HUES48 (cell line): Measurements from ENCODE around the gene DSPP.

Experiments used
- H3K27ac ChIP-seq: one replicate; pipeline ENCODE4 v1.7.0; 2013; ENCODE audit warnings: low read depth, low read length, inconsistent platforms
- H3K27me3 ChIP-seq: 2 replicates; pipeline ENCODE4 v1.6.1; 2013; ENCODE audit warnings: mild to moderate bottlenecking, low read length; ENCODE audit not compliant: control insufficient read depth, insufficient read depth
- H3K36me3 ChIP-seq: 2 replicates; pipeline ENCODE4 v1.6.1; 2013; ENCODE audit warnings: low read length; ENCODE audit not compliant: control insufficient read depth, insufficient read depth
- H3K4me1 ChIP-seq: 2 replicates; pipeline ENCODE4 v1.6.1; 2013; ENCODE audit warnings: mild to moderate bottlenecking, low read length; ENCODE audit not compliant: control insufficient read depth, insufficient read depth
- H3K4me3 ChIP-seq: 2 replicates; pipeline ENCODE4 v1.5.1; 2013; ENCODE audit warnings: mild to moderate bottlenecking, low read depth, low read length
- H3K9ac ChIP-seq: 2 replicates; pipeline ENCODE4 v1.6.1; 2013; ENCODE audit warnings: mild to moderate bottlenecking, low read depth, low read length, moderate library complexity
- H3K9me3 ChIP-seq: 2 replicates; pipeline ENCODE4 v1.6.1; 2013; ENCODE audit warnings: low read length; ENCODE audit not compliant: control insufficient read depth, insufficient read depth

DSPP gene

GRCh38 chr4:87624698-87625097 is 16.4 kb downstream of the DSPP start:
- Histone ChIP-seq H3K4me3 (no peak overlapping the region), H3K4me1 (no peaks in the 10 kb centered on the region), H3K9me3 (no peaks in the 10 kb centered on the region), H3K36me3 (no peaks in the 10 kb centered on the region), H3K27ac (no peak overlapping the region), H3K9ac (no peak overlapping the region), H3K27me3 (no peaks in the 10 kb centered on the region)

GRCh38 chr4:87631668-87632067 is 23.3 kb downstream of the DSPP start:
- Histone ChIP-seq H3K4me3 (no peak overlapping the region), H3K36me3 (no peaks in the 10 kb centered on the region), H3K27ac (no peak overlapping the region), H3K9ac (no peak overlapping the region), H3K4me1 (no peaks in the 10 kb centered on the region), H3K27me3 (no peaks in the 10 kb centered on the region), H3K9me3 (no peaks in the 10 kb centered on the region)

- H3K4me1 ChIP-seq: no peaks in the 10 kb centered on the region
- no peaks in the 10 kb centered on the region for H3K27me3 ChIP-seq
- no peak overlapping the region for H3K9ac ChIP-seq
- H3K9me3 ChIP-seq: no peaks in the 10 kb centered on the region
- no peak overlapping the region for H3K27ac ChIP-seq
- no peaks in the 10 kb centered on the region for H3K36me3 ChIP-seq
- no peak overlapping the region for H3K4me3 ChIP-seq
Observed at GRCh38 chr4:87632469-87632868, 24.1 kb downstream of the DSPP start.

GRCh38 chr4:87633243-87633642 is 24.9 kb downstream of the DSPP start:
- Histone ChIP-seq H3K9me3 (no peaks in the 10 kb centered on the region), H3K4me1 (no peaks in the 10 kb centered on the region), H3K27me3 (no peaks in the 10 kb centered on the region), H3K36me3 (no peaks in the 10 kb centered on the region), H3K4me3 (no peak overlapping the region), H3K27ac (no peak overlapping the region), H3K9ac (no peak overlapping the region)

- Histone ChIP-seq H3K36me3 (no peaks in the 10 kb centered on the region), H3K9ac (no peak overlapping the region), H3K4me1 (no peaks in the 10 kb centered on the region), H3K27ac (no peak overlapping the region), H3K9me3 (no peaks in the 10 kb centered on the region), H3K4me3 (no peak overlapping the region), H3K27me3 (no peaks in the 10 kb centered on the region)
Observed at GRCh38 chr4:87644286-87644685, 36.0 kb downstream of the DSPP start.

GRCh38 chr4:87649980-87650379 is 41.7 kb downstream of the DSPP start, which contains the start of gene DMP1:
TSS of gene DMP1 (plus strand) at chr4:87650280. CDS start at chr4:87656493, 6,213 bp downstream.
- H3K36me3 ChIP-seq: no peaks in the 10 kb centered on the region
- H3K4me3 ChIP-seq: no peak within 1 kb of the TSS
- H3K27ac ChIP-seq: no peak within 1 kb of the TSS
- H3K9ac ChIP-seq: no peak within 1 kb of the TSS
- no peaks in the 10 kb centered on the region for H3K27me3 ChIP-seq
- peaks cover 10% of the 10 kb centered on the region for H3K4me1 ChIP-seq
- H3K9me3 ChIP-seq: no peaks in the 10 kb centered on the region

- Histone ChIP-seq H3K27me3 (no peaks in the 10 kb centered on the region), H3K27ac (no peak overlapping the region), H3K36me3 (no peaks in the 10 kb centered on the region), H3K4me1 (peaks cover 14% of the 10 kb centered on the region), H3K9me3 (no peaks in the 10 kb centered on the region), H3K4me3 (no peak overlapping the region), H3K9ac (no peak overlapping the region)
Observed at GRCh38 chr4:87650938-87651337, 42.6 kb downstream of the DSPP start.

GRCh38 chr4:87651941-87652340 is 43.6 kb downstream of the DSPP start:
- Histone ChIP-seq H3K27me3 (no peaks in the 10 kb centered on the region), H3K27ac (no peak overlapping the region), H3K4me3 (no peak overlapping the region), H3K4me1 (peaks cover 14% of the 10 kb centered on the region), H3K9me3 (no peaks in the 10 kb centered on the region), H3K36me3 (no peaks in the 10 kb centered on the region), H3K9ac (no peak overlapping the region)

GRCh38 chr4:87654487-87655044 is 46.2 kb downstream of the DSPP start:
- H3K9me3 ChIP-seq: no peaks in the 10 kb centered on the region
- no peaks in the 10 kb centered on the region for H3K27me3 ChIP-seq
- peak overlapping the region; percentile 46 for H3K27ac ChIP-seq
- H3K9ac ChIP-seq: no peak overlapping the region
- peaks cover 20% of the 10 kb centered on the region for H3K4me1 ChIP-seq
- no peak overlapping the region for H3K4me3 ChIP-seq
- H3K36me3 ChIP-seq: no peaks in the 10 kb centered on the region

GRCh38 chr4:87657525-87657924 is 49.2 kb downstream of the DSPP start:
- Histone ChIP-seq H3K4me3 (no peak overlapping the region), H3K27ac (no peak overlapping the region), H3K4me1 (peaks cover 20% of the 10 kb centered on the region), H3K9me3 (no peaks in the 10 kb centered on the region), H3K36me3 (no peaks in the 10 kb centered on the region), H3K27me3 (no peaks in the 10 kb centered on the region), H3K9ac (no peak overlapping the region)

- Histone ChIP-seq H3K4me1 (peaks cover 16% of the 10 kb centered on the region), H3K36me3 (no peaks in the 10 kb centered on the region), H3K27me3 (no peaks in the 10 kb centered on the region), H3K4me3 (no peak overlapping the region), H3K9me3 (no peaks in the 10 kb centered on the region), H3K27ac (no peak overlapping the region), H3K9ac (no peak overlapping the region)
Observed at GRCh38 chr4:87659247-87659931, 51.1 kb downstream of the DSPP start.
